Measurements from ENCODE around the gene RCC1. TPM values are rescaled to one million over a fixed set of nuclear protein-coding genes. Genes with fewer than 3 reads are reported as not detected.

Gene RCC1
- total and polyA plus RNA-seq, 12 donors: 12.6 to 24.4 (median 17.2) TPM

- intact Hi-C loops (cut with DNase I): no loop called here
- no peak overlapping the region for H3K27ac ChIP-seq
- H3K27me3 ChIP-seq: no peaks in the 10 kb centered on the region
- no peak for TF ChIP-seq POLR2A (IDR thresholded peaks at IDR 0.05)
- TF ChIP-seq CTCF (IDR thresholded peaks at IDR 0.05): no peak
- WGBS, 4 donors: 95 to 98% (median 97%) methylated on average over 10 to 11 of the region's 11 CpGs
- H3K4me1 ChIP-seq (replicated peaks in 1 of 2): no peaks in the 10 kb centered on the region
- peaks cover 0 to 54% of the 10 kb centered on the region in 2 donors for H3K36me3 ChIP-seq (replicated peaks in 1 of 2)
- DNase-seq: no peak
- no peaks in the 10 kb centered on the region for H3K9me3 ChIP-seq (replicated peaks in 1 of 3)
- no peak overlapping the region for H3K4me3 ChIP-seq
These were observed 67.7 kb downstream of the RCC1 start for GRCh38 chr1:28573564-28573963.

GRCh38 chr1:28577052-28577678 is 71.3 kb downstream of the RCC1 start:
- H3K36me3 ChIP-seq (replicated peaks in 1 of 2): peaks cover 0 to 50% of the 10 kb centered on the region in 2 donors
- no peak for DNase-seq

GRCh38 chr1:28577738-28578536 is 72.1 kb downstream of the RCC1 start:
- Histone ChIP-seq H3K4me3 (no peak overlapping the region), H3K4me1 (replicated peaks in 1 of 2) (peaks cover 5 to 15% of the 10 kb centered on the region in 2 donors), H3K9me3 (replicated peaks in 1 of 3) (no peaks in the 10 kb centered on the region), H3K27ac (no peak overlapping the region), H3K27me3 (no peaks in the 10 kb centered on the region), H3K36me3 (replicated peaks in 1 of 2) (peaks cover 0 to 49% of the 10 kb centered on the region in 2 donors)
- DNase-seq: no peak
- WGBS, 4 donors: 84 to 88% (median 86%) methylated on average over 6 of the region's 6 CpGs
- TF ChIP-seq POLR2A (IDR thresholded peaks at IDR 0.05) (no peak), CTCF (IDR thresholded peaks at IDR 0.05) (no peak)
- intact Hi-C loops (cut with DNase I): no loop called here

More at GRCh38 chr1:28577052-28577678, 71.3 kb downstream of the RCC1 start:
- Histone ChIP-seq H3K4me1 (replicated peaks in 1 of 2) (peaks cover 5 to 15% of the 10 kb centered on the region in 2 donors), H3K27me3 (no peaks in the 10 kb centered on the region), H3K4me3 (no peak overlapping the region), H3K9me3 (replicated peaks in 1 of 3) (no peaks in the 10 kb centered on the region), H3K27ac (no peak overlapping the region)
- TF ChIP-seq CTCF (IDR thresholded peaks at IDR 0.05): no peak
- TF ChIP-seq POLR2A (IDR thresholded peaks at IDR 0.05): no peak
- intact Hi-C loops (cut with DNase I): no loop called here
- WGBS, 4 donors: 82 to 100% (median 88%) methylated on average over 1 of the region's 1 CpG

- intact Hi-C loops (cut with DNase I): no loop called here
- Histone ChIP-seq H3K27me3 (no peaks in the 10 kb centered on the region), H3K9me3 (replicated peaks in 1 of 3) (no peaks in the 10 kb centered on the region), H3K36me3 (replicated peaks in 1 of 2) (peaks cover 0 to 43% of the 10 kb centered on the region in 2 donors), H3K4me1 (replicated peaks in 1 of 2) (peaks cover 5 to 15% of the 10 kb centered on the region in 2 donors), H3K4me3 (no peak overlapping the region), H3K27ac (no peak overlapping the region)
- WGBS, 4 donors: 82 to 92% (median 88%) methylated on average over 4 to 6 of the region's 6 CpGs
- TF ChIP-seq POLR2A (IDR thresholded peaks at IDR 0.05): no peak
- TF ChIP-seq CTCF (IDR thresholded peaks at IDR 0.05): no peak
- DNase-seq: no peak
These were observed 72.9 kb downstream of the RCC1 start for GRCh38 chr1:28578696-28579218.

Data from adrenal gland (tissue), 12 donors.